Right lobe of liver (tissue), 6 donors: ENCODE data around the gene CAND2. TPM values are rescaled to one million over a fixed set of nuclear protein-coding genes. Genes with fewer than 3 reads are reported as not detected.
"Not testable (repeated sequence)": the region's sequence is repeated elsewhere in the genome, so short reads cannot be mapped to it uniquely, and the experiment has no call there.

Experiments
- ATAC-seq, 4 donors: fragments of 200-7000 bp; cut with Tn5 transposase; one replicate each; pipeline ENCODE4 v1.9.1; 2020; ENCODE audit warnings: mild to moderate bottlenecking in 4 of 4, moderate library complexity in 4 of 4
- DNase-seq, 3 donors: peaks; one replicate each; pipeline ENCODE4 v3.0.0-alpha.2; 2020
- H3K27ac ChIP-seq, 3 donors: fragments of 200-600 bp; one replicate each; pipeline ENCODE4 v1.8.0; 2022
- H3K27me3 ChIP-seq, 2 donors: fragments of 200-600 bp; one replicate each; pipeline ENCODE4 v1.8.0; 2022
- H3K36me3 ChIP-seq, 4 donors: fragments of 200-600 bp; sonication (generic) in 1 of 4; one replicate each; pipeline versions ENCODE4 v1.5.1 to v1.8.0; 2017 to 2022; ENCODE audit warnings: control low read depth in 1 of 4
- H3K4me1 ChIP-seq, 4 donors: fragments of 200-600 bp; sonication (generic) in 1 of 4; one replicate each; pipeline versions ENCODE4 v1.5.1 to v1.8.0; 2017 to 2022; ENCODE audit warnings: control low read depth in 1 of 4
- H3K4me3 ChIP-seq, 3 donors: fragments of 200-600 bp; one replicate each; pipeline ENCODE4 v1.8.0; 2022
- H3K9me3 ChIP-seq, 4 donors: fragments of 200-600 bp; sonication (generic) in 1 of 4; one replicate each; pipeline versions ENCODE4 v1.5.1 to v1.8.0; 2017 to 2022; ENCODE audit warnings: control low read depth in 1 of 4
- POLR2A ChIP-seq: fragments of 450-650 bp; IDR thresholded peaks from one replicate; pipeline ENCODE4 v1.6.1; 2017; ENCODE audit warnings: antibody characterized with exemption, mild to moderate bottlenecking
- WGBS: methylation state at CpG from one replicate; pipeline ENCODE4 v1.1.6; 2018; ENCODE audit warnings: low coverage, low lambda C conversion rate; ENCODE audit not compliant: insufficient coverage; ENCODE audit errors: missing lambda C conversion rate; 5-methylcytosine and 5-hydroxymethylcytosine counted together
- intact Hi-C, 2 donors: fragments of 100-400 bp; cut with DNase I; formaldehyde crosslinking; loops; one replicate each; pipeline versions ENCODE4 v1.11.2 to v1.14.1; 2022
- total RNA-seq, 6 experiments: library from RNA; depleted of rRNA in 2 of 6; stranded (reverse); fragments of >200 nt in 2 of 6; fragmentation: NEBNext Ultra II Directional in 3 of 6; extraction: Animal tissue kit (Norgen Biotek cat#: 25700) in 3 of 6; gene quantifications; one replicate each; pipeline versions ENCODE4 v1.1.0 to v1.2.4, GENCODE V29; 2016 to 2023
- TF ChIP-seq, protein P1 (sequence below), 4 donors: fragments of 200-600 bp in 3 of 4; fragments of 450-650 bp in 1 of 4; IDR thresholded peaks; one replicate each; pipeline versions ENCODE4 v1.5.1 to v1.8.0; 2016 to 2022; ENCODE audit warnings: antibody characterized with exemption in 4 of 4, mild to moderate bottlenecking in 2 of 4
- donor health status: DM: no; HTN: yes; CAD: no.
- donor health status: DM: no; HTN: no; CAD: no.
- donor health status: DM: no; HTN: no; CAD: no.
- donor health status: DM: no; HTN: yes; CAD: no.
- donor health status: DM: no; HTN: yes; CAD: no.

Gene CAND2
- total RNA-seq, 6 experiments from 2014 or later: 0.61 to 4.4 (median 0.77) TPM

GRCh38 chr3:12835052-12835665, 38.7 kb downstream of the CAND2 start:
- no peaks in the 10 kb centered on the region for H3K27me3 ChIP-seq
- 91% methylated on average over 4 of the region's 6 CpGs for whole genome bisulfite sequencing
- no peak overlapping the region for H3K27ac ChIP-seq
- no peaks in the 10 kb centered on the region for H3K9me3 ChIP-seq
- intact Hi-C loops: no loop called here
- no peak overlapping the region for H3K4me3 ChIP-seq
- DNase-seq: no peak
- H3K36me3 ChIP-seq: peaks cover 7 to 82% (median 38%) of the 10 kb centered on the region in 4 donors
- TF ChIP-seq, protein P1, sequence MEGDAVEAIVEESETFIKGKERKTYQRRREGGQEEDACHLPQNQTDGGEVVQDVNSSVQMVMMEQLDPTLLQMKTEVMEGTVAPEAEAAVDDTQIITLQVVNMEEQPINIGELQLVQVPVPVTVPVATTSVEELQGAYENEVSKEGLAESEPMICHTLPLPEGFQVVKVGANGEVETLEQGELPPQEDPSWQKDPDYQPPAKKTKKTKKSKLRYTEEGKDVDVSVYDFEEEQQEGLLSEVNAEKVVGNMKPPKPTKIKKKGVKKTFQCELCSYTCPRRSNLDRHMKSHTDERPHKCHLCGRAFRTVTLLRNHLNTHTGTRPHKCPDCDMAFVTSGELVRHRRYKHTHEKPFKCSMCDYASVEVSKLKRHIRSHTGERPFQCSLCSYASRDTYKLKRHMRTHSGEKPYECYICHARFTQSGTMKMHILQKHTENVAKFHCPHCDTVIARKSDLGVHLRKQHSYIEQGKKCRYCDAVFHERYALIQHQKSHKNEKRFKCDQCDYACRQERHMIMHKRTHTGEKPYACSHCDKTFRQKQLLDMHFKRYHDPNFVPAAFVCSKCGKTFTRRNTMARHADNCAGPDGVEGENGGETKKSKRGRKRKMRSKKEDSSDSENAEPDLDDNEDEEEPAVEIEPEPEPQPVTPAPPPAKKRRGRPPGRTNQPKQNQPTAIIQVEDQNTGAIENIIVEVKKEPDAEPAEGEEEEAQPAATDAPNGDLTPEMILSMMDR (IDR thresholded peaks at IDR 0.05): no peak
- no peak for TF ChIP-seq POLR2A
- H3K4me1 ChIP-seq: peaks cover 0 to 22% (median 4%) of the 10 kb centered on the region in 4 donors
- no peak for ATAC-seq

GRCh38 chr3:12837295-12837986, 41.0 kb downstream of the CAND2 start:
- no peaks in the 10 kb centered on the region for H3K27me3 ChIP-seq
- H3K4me1 ChIP-seq: peaks cover 0 to 26% (median 4%) of the 10 kb centered on the region in 4 donors
- H3K36me3 ChIP-seq: peaks cover 7 to 75% (median 37%) of the 10 kb centered on the region in 4 donors
- ATAC-seq: no peak
- no peak overlapping the region for H3K4me3 ChIP-seq
- TF ChIP-seq POLR2A: no peak
- TF ChIP-seq, protein P1 (IDR thresholded peaks at IDR 0.05): no peak
- H3K9me3 ChIP-seq: no peaks in the 10 kb centered on the region
- H3K27ac ChIP-seq: no peak overlapping the region
- intact Hi-C loops: no loop called here
- WGBS: 71% methylated on average over 6 of the region's 6 CpGs
- DNase-seq: no peak

GRCh38 chr3:12838179-12838965, 41.9 kb downstream of the CAND2 start:
- intact Hi-C loops: no loop called here
- H3K4me3 ChIP-seq: no peak overlapping the region
- TF ChIP-seq, protein P1 (IDR thresholded peaks at IDR 0.05): no peak
- TF ChIP-seq POLR2A: no peak
- 84% methylated on average over 10 of the region's 13 CpGs for WGBS
- DNase-seq (no peak), ATAC-seq (no peak)
- no peak overlapping the region for H3K27ac ChIP-seq
- H3K27me3 ChIP-seq: no peaks in the 10 kb centered on the region
- H3K4me1 ChIP-seq: peaks cover 0 to 26% (median 4%) of the 10 kb centered on the region in 4 donors
- peaks cover 7 to 65% (median 33%) of the 10 kb centered on the region in 4 donors for H3K36me3 ChIP-seq
- no peaks in the 10 kb centered on the region for H3K9me3 ChIP-seq

GRCh38 chr3:12839156-12839946, 42.9 kb downstream of the CAND2 start:
- WGBS: 33% methylated on average over 3 of the region's 11 CpGs
- intact Hi-C loops: no loop called here
- H3K4me3 ChIP-seq: peak overlapping the region in 1 of 3 donors; percentile 96
- H3K4me1 ChIP-seq: peaks cover 0 to 26% (median 4%) of the 10 kb centered on the region in 4 donors
- DNase-seq (no peak), ATAC-seq (no peak)
- H3K27ac ChIP-seq: no peak overlapping the region
- no peaks in the 10 kb centered on the region for H3K9me3 ChIP-seq
- peaks cover 7 to 55% (median 29%) of the 10 kb centered on the region in 4 donors for H3K36me3 ChIP-seq
- H3K27me3 ChIP-seq: no peaks in the 10 kb centered on the region
- TF ChIP-seq, protein P1 (IDR thresholded peaks at IDR 0.05): no peak
- no peak for TF ChIP-seq POLR2A

DNA sequence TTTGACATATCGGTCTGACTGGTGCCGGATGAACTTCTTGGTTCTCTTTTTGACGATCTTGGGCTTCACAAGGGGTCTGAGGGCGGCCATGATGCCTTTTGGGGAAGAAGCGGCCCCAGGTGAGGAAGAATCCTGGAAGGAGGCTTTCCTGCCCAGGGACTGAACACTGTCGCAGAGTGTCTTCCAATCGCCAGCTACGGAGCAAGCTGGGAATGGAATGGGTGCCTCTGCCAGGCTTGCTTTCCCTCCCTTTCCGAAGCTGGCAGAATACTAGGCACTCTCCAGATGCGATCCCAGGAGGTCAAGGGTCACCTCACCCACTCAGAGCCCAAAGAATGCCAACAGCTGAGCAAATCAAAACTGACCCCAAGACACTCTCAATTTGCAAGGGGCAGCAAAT, 43.7 kb downstream of the CAND2 start:
- H3K36me3 ChIP-seq: peaks cover 7 to 47% (median 26%) of the 10 kb centered on the region in 4 donors
- 0% methylated on average over 1 of the region's 10 CpGs for WGBS
- H3K27me3 ChIP-seq, H3K9me3 ChIP-seq, DNase-seq, intact Hi-C loops: not testable (repeated sequence)
- peak overlapping the region; percentile 78 to 96 (median 91) for H3K4me3 ChIP-seq
- peaks cover 0 to 26% (median 4%) of the 10 kb centered on the region in 4 donors for H3K4me1 ChIP-seq
- ATAC-seq: peak in 2 of 4 donors; percentile 15 to 20
- peak overlapping the region in 1 of 3 donors; percentile 92 for H3K27ac ChIP-seq
